ENCODE data around the gene SCN8A. TPM values are rescaled to one million over a fixed set of nuclear protein-coding genes. Genes with fewer than 3 reads are reported as not detected.

Gene SCN8A
- polyA plus RNA-seq, 2 of the 4 experiments (the other 2 are of a cell fraction), result 1.8 to 4.8 TPM

GRCh38 chr12:51749206-51749985, 158.4 kb downstream of the SCN8A start:
- no peak for DNase-seq (ENCODE audit: low read depth in 1 of 2, low spot score in 1 of 2)
- no peak overlapping the region for H3K4me3 ChIP-seq
- no peak for FAIRE-seq
- no peaks in the 10 kb centered on the region for H3K9me3 ChIP-seq
- 90% methylated on average over 10 of the region's 10 CpGs for WGBS (ENCODE audit: missing lambda C conversion rate)
- ChIA-PET CTCF (interaction anchor here (1.2 kb wide), 1 partner anchor 10 kb away, joined by 4 read pairs; no protein-coding TSS in a partner anchor), POLR2A (no interaction called here)
- no peaks in the 10 kb centered on the region for H3K4me1 ChIP-seq
- no peak for TF ChIP-seq CBX2 (IDR thresholded peaks at IDR 0.05; ENCODE audit: borderline replicate concordance, low read depth)
- no peak for TF ChIP-seq KDM5A (IDR thresholded peaks at IDR 0.05)
- no peak for TF ChIP-seq RARB (CRISPR knock-in tag; IDR thresholded peaks at IDR 0.05)
- no peak for TF ChIP-seq MAX (IDR thresholded peaks at IDR 0.05)
- no peak for TF ChIP-seq CBX8 (IDR thresholded peaks at IDR 0.05)
- TF ChIP-seq NR3C1 (IDR thresholded peaks at IDR 0.05), result no peak
- TF ChIP-seq MAFK (IDR thresholded peaks at IDR 0.05; ENCODE audit: partially characterized antibody), result peak; percentile 54
- no peak overlapping the region for H3K27ac ChIP-seq
- ATAC-seq, result no peak
- H3K4me2 ChIP-seq, result no peak overlapping the region

- no peak for DNase-seq (ENCODE audit: low read depth in 1 of 2, low spot score in 1 of 2)
- CTCF ChIA-PET, result interaction anchor here (0.7 to 0.8 kb wide), 2 partner anchors 33 to 331 kb away, joined by 3 read pairs; no protein-coding TSS in a partner anchor
- ATAC-seq, result no peak
Measured at GRCh38 chr12:51749986-51750317, 158.9 kb downstream of the SCN8A start.

DNA sequence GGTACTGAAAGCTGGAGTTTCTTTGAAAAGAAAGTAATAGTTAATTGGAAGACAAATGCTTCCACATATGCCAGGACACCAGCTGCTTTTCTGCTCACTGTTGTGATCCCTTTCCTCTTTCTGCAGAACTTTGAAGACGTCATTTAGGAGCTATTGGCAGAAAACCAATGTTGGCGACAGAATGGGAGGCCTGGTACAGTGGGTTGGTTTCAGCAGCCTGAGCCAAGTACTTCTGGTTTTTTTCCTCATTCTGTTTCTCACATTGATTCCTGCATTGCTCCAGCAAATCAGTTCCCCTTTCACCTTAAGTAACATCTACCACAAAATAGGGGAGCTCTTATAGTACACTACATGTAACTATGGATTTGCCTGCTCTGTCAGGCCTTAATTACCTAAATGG, 160.6 kb downstream of the SCN8A start:
- H3K9me3 ChIP-seq, result no peaks in the 10 kb centered on the region
- no peak overlapping the region for H3K4me3 ChIP-seq
- 89% methylated on average over 2 of the region's 2 CpGs for WGBS (ENCODE audit: missing lambda C conversion rate)
- H3K4me1 ChIP-seq, result no peaks in the 10 kb centered on the region
- FAIRE-seq (no peak), ATAC-seq (no peak), DNase-seq (ENCODE audit: low read depth in 1 of 2, low spot score in 1 of 2) (no peak)
- ChIA-PET POLR2A (no interaction called here), CTCF (no interaction called here)
- TF ChIP-seq CHD2 (IDR thresholded peaks at IDR 0.05; ENCODE audit: low read length, partially characterized antibody) (no peak), RAD21 (conservative IDR thresholded peaks at IDR 0.05 in 1 of 2, IDR thresholded peaks at IDR 0.05 in 1 of 2) (no peak), FOXS1 (CRISPR knock-in tag; IDR thresholded peaks at IDR 0.05) (no peak), RARB (CRISPR knock-in tag; IDR thresholded peaks at IDR 0.05) (no peak), HOXB5 (CRISPR knock-in tag; IDR thresholded peaks at IDR 0.05) (no peak), EP300 (IDR thresholded peaks at IDR 0.05) (no peak), GATA3 (IDR thresholded peaks at IDR 0.05; ENCODE audit: borderline replicate concordance) (no peak), FOSL2 (IDR thresholded peaks at IDR 0.05) (no peak), FOSL2 (CRISPR knock-in tag; IDR thresholded peaks at IDR 0.05) (no peak), ZC3H11A (IDR thresholded peaks at IDR 0.05) (no peak)
- TF ChIP-seq, protein P1, sequence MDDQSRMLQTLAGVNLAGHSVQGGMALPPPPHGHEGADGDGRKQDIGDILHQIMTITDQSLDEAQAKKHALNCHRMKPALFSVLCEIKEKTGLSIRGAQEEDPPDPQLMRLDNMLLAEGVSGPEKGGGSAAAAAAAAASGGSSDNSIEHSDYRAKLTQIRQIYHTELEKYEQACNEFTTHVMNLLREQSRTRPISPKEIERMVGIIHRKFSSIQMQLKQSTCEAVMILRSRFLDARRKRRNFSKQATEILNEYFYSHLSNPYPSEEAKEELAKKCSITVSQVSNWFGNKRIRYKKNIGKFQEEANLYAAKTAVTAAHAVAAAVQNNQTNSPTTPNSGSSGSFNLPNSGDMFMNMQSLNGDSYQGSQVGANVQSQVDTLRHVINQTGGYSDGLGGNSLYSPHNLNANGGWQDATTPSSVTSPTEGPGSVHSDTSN (IDR thresholded peaks at IDR 0.05), result no peak
- TF ChIP-seq, protein P2, sequence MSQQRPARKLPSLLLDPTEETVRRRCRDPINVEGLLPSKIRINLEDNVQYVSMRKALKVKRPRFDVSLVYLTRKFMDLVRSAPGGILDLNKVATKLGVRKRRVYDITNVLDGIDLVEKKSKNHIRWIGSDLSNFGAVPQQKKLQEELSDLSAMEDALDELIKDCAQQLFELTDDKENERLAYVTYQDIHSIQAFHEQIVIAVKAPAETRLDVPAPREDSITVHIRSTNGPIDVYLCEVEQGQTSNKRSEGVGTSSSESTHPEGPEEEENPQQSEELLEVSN (IDR thresholded peaks at IDR 0.05; ENCODE audit: borderline replicate concordance, low read depth), result no peak
- no peak overlapping the region for H3K4me2 ChIP-seq
- H3K27ac ChIP-seq, result no peak overlapping the region

More at GRCh38 chr12:51749986-51750317, 158.9 kb downstream of the SCN8A start:
- Histone ChIP-seq H3K4me2 (no peak overlapping the region), H3K9me3 (no peaks in the 10 kb centered on the region), H3K4me3 (no peak overlapping the region), H3K27ac (no peak overlapping the region), H3K4me1 (no peaks in the 10 kb centered on the region)
- TF ChIP-seq MAX (IDR thresholded peaks at IDR 0.05) (no peak), HOXA7 (CRISPR knock-in tag; IDR thresholded peaks at IDR 0.05) (no peak), FOSL2 (IDR thresholded peaks at IDR 0.05) (no peak), FOSL2 (CRISPR knock-in tag; IDR thresholded peaks at IDR 0.05) (no peak), FOSB (CRISPR knock-in tag; IDR thresholded peaks at IDR 0.05) (no peak), ESRRA (IDR thresholded peaks at IDR 0.05; ENCODE audit: borderline replicate concordance, low read length) (no peak), HOXB13 (CRISPR knock-in tag; IDR thresholded peaks at IDR 0.05; ENCODE audit: low read depth) (no peak), TP53 (CRISPR knock-in tag; IDR thresholded peaks at IDR 0.05) (no peak), GATA3 (IDR thresholded peaks at IDR 0.05; ENCODE audit: borderline replicate concordance) (no peak), NFE2L2 (conservative IDR thresholded peaks at IDR 0.05; ENCODE audit: low read length) (no peak), ZFP36 (IDR thresholded peaks at IDR 0.05; ENCODE audit: borderline replicate concordance, partially characterized antibody) (no peak), SMC3 (IDR thresholded peaks at IDR 0.05) (no peak), MYC (IDR thresholded peaks at IDR 0.05; ENCODE audit: borderline replicate concordance, low read length) (no peak), NR3C1 (IDR thresholded peaks at IDR 0.05) (no peak), MAFK (IDR thresholded peaks at IDR 0.05; ENCODE audit: partially characterized antibody) (no peak), HEYL (CRISPR knock-in tag; IDR thresholded peaks at IDR 0.05) (no peak), CBX8 (IDR thresholded peaks at IDR 0.05) (no peak), CTCF (IDR thresholded peaks at IDR 0.05) (no peak), POLR2AphosphoS2 (conservative IDR thresholded peaks at IDR 0.05; ENCODE audit: low read length) (no peak)
- TF ChIP-seq, protein P1 (IDR thresholded peaks at IDR 0.05), result no peak
- no peak for FAIRE-seq
- WGBS (ENCODE audit: missing lambda C conversion rate), result 87% methylated on average over 1 of the region's 1 CpG
- POLR2A ChIA-PET, result no interaction called here

All from A549 (cell line).